22Rv1 (cell line): ENCODE results near the gene DEGS2.
"Not testable (repeated sequence)": the region's sequence is repeated elsewhere in the genome, so short reads cannot be mapped to it uniquely, and the experiment has no call there.

Experiments used
- H3K27ac ChIP-seq: fragments of 450-650 bp; 2 replicates; pipeline ENCODE4 v1.5.1; 2017
- ZFX ChIP-seq: fragments of 450-650 bp; IDR thresholded peaks from 2 replicates; pipeline ENCODE4 v1.6.1; 2017; ENCODE audit warnings: antibody characterized with exemption, borderline replicate concordance
- TF ChIP-seq, protein P1 (sequence below): fragments of 450-650 bp; IDR thresholded peaks from 2 replicates; pipeline ENCODE4 v1.5.1; 2017; ENCODE audit warnings: mild to moderate bottlenecking

Gene DEGS2

DNA sequence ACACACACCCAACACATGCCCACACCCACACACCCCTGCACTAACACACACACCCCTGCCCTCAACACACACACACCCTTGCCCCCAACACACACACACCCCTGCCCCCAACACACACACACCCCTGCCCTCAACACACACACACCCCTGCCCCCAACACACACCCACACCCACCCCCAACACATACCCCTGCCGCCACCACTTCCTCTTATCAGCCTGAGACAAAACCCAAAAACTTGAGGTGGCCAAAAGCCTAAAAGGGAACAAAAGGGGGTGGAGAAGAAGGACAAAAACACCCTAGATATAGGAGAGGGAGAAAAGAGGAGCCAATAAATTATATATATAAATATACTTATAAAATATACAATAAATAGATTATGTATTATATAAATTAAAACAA, 9.1 kb upstream of the DEGS2 start:
- no peak overlapping the region for H3K27ac ChIP-seq
- no peak for TF ChIP-seq ZFX
- TF ChIP-seq, protein P1, sequence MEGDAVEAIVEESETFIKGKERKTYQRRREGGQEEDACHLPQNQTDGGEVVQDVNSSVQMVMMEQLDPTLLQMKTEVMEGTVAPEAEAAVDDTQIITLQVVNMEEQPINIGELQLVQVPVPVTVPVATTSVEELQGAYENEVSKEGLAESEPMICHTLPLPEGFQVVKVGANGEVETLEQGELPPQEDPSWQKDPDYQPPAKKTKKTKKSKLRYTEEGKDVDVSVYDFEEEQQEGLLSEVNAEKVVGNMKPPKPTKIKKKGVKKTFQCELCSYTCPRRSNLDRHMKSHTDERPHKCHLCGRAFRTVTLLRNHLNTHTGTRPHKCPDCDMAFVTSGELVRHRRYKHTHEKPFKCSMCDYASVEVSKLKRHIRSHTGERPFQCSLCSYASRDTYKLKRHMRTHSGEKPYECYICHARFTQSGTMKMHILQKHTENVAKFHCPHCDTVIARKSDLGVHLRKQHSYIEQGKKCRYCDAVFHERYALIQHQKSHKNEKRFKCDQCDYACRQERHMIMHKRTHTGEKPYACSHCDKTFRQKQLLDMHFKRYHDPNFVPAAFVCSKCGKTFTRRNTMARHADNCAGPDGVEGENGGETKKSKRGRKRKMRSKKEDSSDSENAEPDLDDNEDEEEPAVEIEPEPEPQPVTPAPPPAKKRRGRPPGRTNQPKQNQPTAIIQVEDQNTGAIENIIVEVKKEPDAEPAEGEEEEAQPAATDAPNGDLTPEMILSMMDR = no peak

DNA sequence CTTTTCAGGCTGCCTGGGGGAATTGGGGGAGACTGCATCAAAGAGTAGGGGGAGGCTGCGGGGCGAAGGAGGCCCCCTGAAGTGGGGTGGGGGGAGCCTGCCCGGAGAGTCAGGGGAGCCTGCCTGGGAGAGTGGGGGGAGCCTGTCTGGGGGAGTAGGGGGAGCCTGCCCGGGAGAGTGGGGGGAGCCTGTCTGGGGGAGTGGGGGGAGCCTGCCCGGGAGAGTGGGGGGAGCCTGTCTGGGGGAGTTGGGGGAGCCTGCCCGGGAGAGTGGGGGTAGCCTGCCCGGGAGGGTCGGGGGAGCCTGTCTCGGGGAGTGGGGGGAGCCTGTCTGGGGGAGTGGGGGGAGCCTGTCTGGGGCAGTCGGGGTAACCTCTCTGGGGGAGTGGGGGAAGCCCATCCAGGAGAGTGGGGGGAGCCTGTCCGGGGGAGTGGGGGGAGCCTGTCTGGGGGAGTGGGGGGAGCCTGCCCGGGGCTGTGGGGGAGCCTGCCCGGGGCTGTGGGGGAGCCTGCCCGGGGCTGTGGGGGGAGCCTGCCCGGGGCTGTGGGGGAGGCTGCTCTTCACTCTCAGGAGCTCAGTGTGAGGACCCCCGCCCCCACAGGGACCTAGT, 6.5 kb upstream of the DEGS2 start:
- TF ChIP-seq, protein P1 = no peak
- no peak for TF ChIP-seq ZFX
- H3K27ac ChIP-seq = no peak overlapping the region

GRCh38 chr14:100165376-100165775, 5.9 kb upstream of the DEGS2 start:
- TF ChIP-seq, protein P1 = no peak
- no peak for TF ChIP-seq ZFX
- H3K27ac ChIP-seq = no peak overlapping the region

DNA sequence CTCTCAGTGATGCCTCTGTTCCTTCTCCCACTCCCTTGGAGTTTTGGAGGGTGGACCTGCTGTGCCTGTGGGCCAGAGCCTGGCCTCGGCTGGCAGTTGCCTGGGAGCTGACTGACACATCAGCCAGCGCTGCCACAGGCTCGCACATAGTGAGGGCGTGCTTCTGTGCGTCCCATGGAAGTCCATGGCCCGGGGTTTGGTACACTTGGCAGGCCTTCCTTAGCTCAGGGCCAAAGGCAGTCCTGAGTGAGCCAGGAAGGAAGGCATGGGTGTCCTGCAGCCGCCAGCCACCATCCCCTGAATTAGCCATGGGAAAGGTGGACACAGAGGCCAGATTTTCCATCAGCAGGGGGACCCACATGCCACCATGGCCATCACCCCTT, 1.1 kb upstream of the DEGS2 start:
- no peak overlapping the region for H3K27ac ChIP-seq
- no peak for TF ChIP-seq ZFX
- TF ChIP-seq, protein P1 = no peak

DNA sequence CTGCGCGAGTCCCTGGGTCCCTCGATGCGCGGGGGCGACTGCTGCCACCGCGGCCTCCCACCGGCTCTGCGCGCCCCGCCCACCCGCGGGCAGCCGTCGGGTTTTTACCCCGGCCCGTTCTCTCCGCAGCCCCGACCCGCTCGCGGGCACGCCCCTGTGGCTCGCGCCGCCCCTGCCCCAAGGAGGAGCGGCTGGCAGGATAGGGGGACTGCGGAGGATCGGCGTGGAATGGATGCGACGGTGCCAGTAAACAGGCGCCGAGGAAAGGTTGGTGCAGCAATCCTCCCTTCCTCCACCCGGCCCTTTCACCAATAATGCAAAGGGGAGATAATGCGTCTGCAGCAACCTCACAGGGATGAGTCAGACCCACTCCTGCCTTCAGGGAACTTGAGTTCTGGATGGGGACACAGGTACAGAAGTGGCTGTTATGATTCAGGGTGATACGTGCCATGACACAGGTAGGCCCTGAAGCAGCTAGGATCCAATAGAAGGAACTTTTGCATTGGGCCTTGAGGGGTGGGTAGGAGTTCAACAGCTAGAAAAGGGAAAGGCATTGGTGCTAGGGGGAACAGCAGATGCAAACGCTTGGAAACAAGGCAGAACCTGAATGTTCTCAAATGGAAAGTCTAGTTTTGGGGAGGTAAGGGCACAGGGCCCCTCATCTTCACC, 554 bp upstream of the DEGS2 start:
- no peak overlapping the region for H3K27ac ChIP-seq
- no peak for TF ChIP-seq ZFX
- TF ChIP-seq, protein P1 = no peak

- H3K27ac ChIP-seq = no peak overlapping the region
- no peak for TF ChIP-seq ZFX
- TF ChIP-seq, protein P1 = no peak
Measured at GRCh38 chr14:100158566-100159093, 815 bp downstream of the DEGS2 start.

DNA sequence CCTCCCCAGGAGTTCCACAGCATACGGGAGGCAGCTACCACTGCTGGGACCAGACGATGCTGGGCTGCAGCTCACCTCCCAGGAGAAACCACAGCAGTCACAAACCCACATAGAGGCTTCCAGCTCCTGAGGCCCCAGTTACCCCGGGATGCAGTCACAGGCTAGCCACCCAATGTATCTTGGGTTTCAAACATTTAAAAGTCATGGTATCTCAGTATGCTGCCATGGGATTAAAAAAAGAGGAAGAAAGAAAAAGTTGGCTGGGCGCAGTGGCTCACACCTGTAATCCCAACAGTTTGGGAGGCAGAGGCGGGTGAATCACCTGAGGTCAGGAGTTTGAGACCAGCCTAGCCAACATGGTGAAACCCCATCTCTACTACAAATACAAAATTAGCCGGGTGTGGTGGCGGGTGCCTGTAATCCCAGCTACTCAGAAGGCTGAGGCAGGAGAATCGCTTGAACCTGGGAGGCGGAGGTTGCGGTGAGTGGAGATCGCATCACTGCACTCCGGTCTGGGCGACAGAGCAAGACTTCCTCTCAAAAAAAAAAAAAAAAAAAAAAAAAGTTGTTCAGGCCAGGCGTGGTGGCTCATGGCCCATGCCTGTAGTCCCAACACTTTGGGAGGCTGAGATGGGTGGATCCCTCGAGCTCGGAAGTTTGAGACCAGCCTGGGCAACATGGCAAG, 1.8 kb downstream of the DEGS2 start:
- H3K27ac ChIP-seq = not testable (repeated sequence)
